ENCODE measurements around the gene THRB. TPM values are rescaled to one million over a fixed set of nuclear protein-coding genes. Genes with fewer than 3 reads are reported as not detected.

The THRB gene
- total RNA-seq, 3 donors from 2014 or later: 29.8 to 40.2 (median 39.2) TPM

- Histone ChIP-seq H3K36me3 (no peaks in the 10 kb centered on the region), H3K4me3 (no peak overlapping the region), H3K4me1 (peaks cover 0 to 10% of the 10 kb centered on the region in 2 donors), H3K9me3 (no peaks in the 10 kb centered on the region), H3K27ac (peak overlapping the region; percentile 46 to 56), H3K27me3 (no peaks in the 10 kb centered on the region)
- DNase-seq (ENCODE audit: low spot score in 2 of 2): no peak
- TF ChIP-seq POLR2AphosphoS5 (IDR thresholded peaks at IDR 0.05): no peak
- no peak for TF ChIP-seq CTCF (IDR thresholded peaks at IDR 0.05)
- no peak for TF ChIP-seq POLR2A (IDR thresholded peaks at IDR 0.05)
- intact Hi-C loops (cut with DNase I; ENCODE audit: low total_unique reads): loop anchor here (5.0 kb wide), 1 partner anchor 147 kb away; no protein-coding TSS in a partner anchor
These were observed 269.8 kb downstream of the THRB start for GRCh38 chr3:24224666-24225384.

- no peak for DNase-seq (ENCODE audit: low spot score in 2 of 2)
- Histone ChIP-seq H3K27me3 (no peaks in the 10 kb centered on the region), H3K4me3 (no peak overlapping the region), H3K9me3 (no peaks in the 10 kb centered on the region), H3K27ac (no peak overlapping the region), H3K4me1 (peaks cover 0 to 10% of the 10 kb centered on the region in 2 donors), H3K36me3 (no peaks in the 10 kb centered on the region)
- intact Hi-C loops (cut with DNase I; ENCODE audit: low total_unique reads): loop anchor here (5.0 kb wide), 1 partner anchor 150 kb away; no protein-coding TSS in a partner anchor
- TF ChIP-seq POLR2A (IDR thresholded peaks at IDR 0.05) (no peak), CTCF (IDR thresholded peaks at IDR 0.05) (no peak), POLR2AphosphoS5 (IDR thresholded peaks at IDR 0.05) (no peak)
These were observed 272.4 kb downstream of the THRB start for GRCh38 chr3:24222165-24222805.

- peak overlapping the region in 1 of 2 donors; percentile 33 for H3K27ac ChIP-seq
- H3K27me3 ChIP-seq: no peaks in the 10 kb centered on the region
- peaks cover 0 to 10% of the 10 kb centered on the region in 2 donors for H3K4me1 ChIP-seq
- no peak overlapping the region for H3K4me3 ChIP-seq
- TF ChIP-seq CTCF (IDR thresholded peaks at IDR 0.05): no peak
- no peaks in the 10 kb centered on the region for H3K9me3 ChIP-seq
- peak in 1 of 2 donors; percentile 44 for DNase-seq (ENCODE audit: low spot score in 2 of 2)
- no peaks in the 10 kb centered on the region for H3K36me3 ChIP-seq
- intact Hi-C loops (cut with DNase I; ENCODE audit: low total_unique reads): loop anchor here (5.0 kb wide), 1 partner anchor 151 kb away; no protein-coding TSS in a partner anchor
These were observed 273.6 kb downstream of the THRB start for GRCh38 chr3:24220859-24221657.

DNA sequence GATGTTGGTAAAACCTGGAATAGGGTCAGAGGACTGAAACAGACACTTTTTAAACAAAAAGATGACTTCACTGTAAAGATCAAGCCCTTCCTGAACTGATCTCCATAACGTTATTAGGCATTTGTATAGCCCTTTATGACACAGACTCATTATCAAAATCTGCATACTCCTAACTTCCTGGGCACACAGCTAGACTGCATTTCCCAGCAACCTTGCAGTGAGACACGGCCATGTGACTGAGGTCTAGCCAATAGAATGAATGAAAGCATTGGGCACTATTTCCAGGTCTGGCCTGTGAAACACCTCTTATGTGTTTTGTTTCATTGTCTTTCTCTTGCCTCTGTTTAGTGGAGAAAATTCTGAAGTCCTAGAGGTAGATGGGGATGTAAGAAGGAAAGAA, 279.1 kb downstream of the THRB start:
- H3K9me3 ChIP-seq: no peaks in the 10 kb centered on the region
- no peak for DNase-seq (ENCODE audit: low spot score in 2 of 2)
- TF ChIP-seq CTCF (IDR thresholded peaks at IDR 0.05): no peak
- TF ChIP-seq POLR2AphosphoS5 (IDR thresholded peaks at IDR 0.05): no peak
- no peak for TF ChIP-seq POLR2A (IDR thresholded peaks at IDR 0.05)

More for the DNA sequence above, 279.1 kb downstream of the THRB start:
- Histone ChIP-seq H3K36me3 (no peaks in the 10 kb centered on the region), H3K4me3 (no peak overlapping the region), H3K27me3 (no peaks in the 10 kb centered on the region), H3K4me1 (peaks cover 0 to 4% of the 10 kb centered on the region in 2 donors), H3K27ac (no peak overlapping the region)
- intact Hi-C loops (cut with DNase I; ENCODE audit: low total_unique reads): no loop called here
